ENCODE measurements around the gene SMPD2. TPM values are rescaled to one million over a fixed set of nuclear protein-coding genes. Genes with fewer than 3 reads are reported as not detected.

The SMPD2 gene
- total RNA-seq, 4 donors from 2014 or later: 2.8 to 16.3 (median 8.5) TPM

GRCh38 chr6:109449064-109449794 is 8.7 kb downstream of the SMPD2 start:
- intact Hi-C loops (cut with DNase I; ENCODE audit: low total_unique reads): no loop called here
- H3K9me3 ChIP-seq: no peaks in the 10 kb centered on the region
- H3K4me3 ChIP-seq: no peak overlapping the region

GRCh38 chr6:109449795-109450673 is 9.5 kb downstream of the SMPD2 start:
- no peak overlapping the region for H3K4me3 ChIP-seq
- intact Hi-C loops (cut with DNase I; ENCODE audit: low total_unique reads): loop anchor here (10.0 kb wide), 1 partner anchor 65 kb away; the partner anchor contains the start of gene CD164
- TF ChIP-seq, protein P1, sequence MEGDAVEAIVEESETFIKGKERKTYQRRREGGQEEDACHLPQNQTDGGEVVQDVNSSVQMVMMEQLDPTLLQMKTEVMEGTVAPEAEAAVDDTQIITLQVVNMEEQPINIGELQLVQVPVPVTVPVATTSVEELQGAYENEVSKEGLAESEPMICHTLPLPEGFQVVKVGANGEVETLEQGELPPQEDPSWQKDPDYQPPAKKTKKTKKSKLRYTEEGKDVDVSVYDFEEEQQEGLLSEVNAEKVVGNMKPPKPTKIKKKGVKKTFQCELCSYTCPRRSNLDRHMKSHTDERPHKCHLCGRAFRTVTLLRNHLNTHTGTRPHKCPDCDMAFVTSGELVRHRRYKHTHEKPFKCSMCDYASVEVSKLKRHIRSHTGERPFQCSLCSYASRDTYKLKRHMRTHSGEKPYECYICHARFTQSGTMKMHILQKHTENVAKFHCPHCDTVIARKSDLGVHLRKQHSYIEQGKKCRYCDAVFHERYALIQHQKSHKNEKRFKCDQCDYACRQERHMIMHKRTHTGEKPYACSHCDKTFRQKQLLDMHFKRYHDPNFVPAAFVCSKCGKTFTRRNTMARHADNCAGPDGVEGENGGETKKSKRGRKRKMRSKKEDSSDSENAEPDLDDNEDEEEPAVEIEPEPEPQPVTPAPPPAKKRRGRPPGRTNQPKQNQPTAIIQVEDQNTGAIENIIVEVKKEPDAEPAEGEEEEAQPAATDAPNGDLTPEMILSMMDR (IDR thresholded peaks at IDR 0.05): no peak
- no peak for TF ChIP-seq POLR2A (IDR thresholded peaks at IDR 0.05)
- H3K36me3 ChIP-seq: no peaks in the 10 kb centered on the region
- no peaks in the 10 kb centered on the region for H3K4me1 ChIP-seq
- no peaks in the 10 kb centered on the region for H3K27me3 ChIP-seq
- DNase-seq: no peak
- no peak overlapping the region for H3K27ac ChIP-seq
- H3K9me3 ChIP-seq: no peaks in the 10 kb centered on the region

More at GRCh38 chr6:109449064-109449794, 8.7 kb downstream of the SMPD2 start:
- H3K4me1 ChIP-seq: no peaks in the 10 kb centered on the region
- H3K27me3 ChIP-seq: no peaks in the 10 kb centered on the region
- TF ChIP-seq, protein P1 (IDR thresholded peaks at IDR 0.05): no peak
- TF ChIP-seq POLR2A (IDR thresholded peaks at IDR 0.05): no peak
- no peak overlapping the region for H3K27ac ChIP-seq
- no peaks in the 10 kb centered on the region for H3K36me3 ChIP-seq
- DNase-seq: no peak

DNA sequence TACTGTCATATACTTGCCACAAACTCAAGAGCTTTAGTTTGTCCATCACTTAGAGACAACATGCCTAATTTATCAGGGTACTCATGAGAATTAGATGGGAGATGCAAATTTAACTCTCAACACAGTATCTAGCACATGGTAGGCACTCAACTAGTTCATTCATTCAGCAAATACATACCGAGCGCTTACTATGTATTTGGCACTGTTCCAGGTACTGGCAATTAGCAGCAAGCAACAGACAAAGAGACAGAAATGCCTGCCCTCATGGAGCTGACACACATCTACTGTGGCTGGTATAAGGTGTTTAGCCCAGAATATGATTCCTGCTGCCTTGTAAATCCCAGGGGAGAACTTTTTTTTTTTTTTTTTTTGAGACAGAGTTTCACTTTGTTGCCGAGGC is 10.3 kb downstream of the SMPD2 start:
- Histone ChIP-seq H3K27ac (no peak overlapping the region), H3K4me3 (no peak overlapping the region), H3K9me3 (no peaks in the 10 kb centered on the region), H3K4me1 (no peaks in the 10 kb centered on the region), H3K27me3 (no peaks in the 10 kb centered on the region), H3K36me3 (no peaks in the 10 kb centered on the region)
- no peak for TF ChIP-seq POLR2A (IDR thresholded peaks at IDR 0.05)
- TF ChIP-seq, protein P1 (IDR thresholded peaks at IDR 0.05): no peak
- DNase-seq: no peak
- intact Hi-C loops (cut with DNase I; ENCODE audit: low total_unique reads): loop anchor here (10.0 kb wide), 1 partner anchor 66 kb away; the partner anchor contains the start of gene CD164

- TF ChIP-seq, protein P1 (IDR thresholded peaks at IDR 0.05): no peak
- no peak for TF ChIP-seq POLR2A (IDR thresholded peaks at IDR 0.05)
- H3K27me3 ChIP-seq: no peaks in the 10 kb centered on the region
- H3K36me3 ChIP-seq: no peaks in the 10 kb centered on the region
- DNase-seq: no peak
- no peak overlapping the region for H3K4me3 ChIP-seq
- H3K9me3 ChIP-seq: no peaks in the 10 kb centered on the region
- intact Hi-C loops (cut with DNase I; ENCODE audit: low total_unique reads): loop anchor here (10.0 kb wide), 1 partner anchor 67 kb away; the partner anchor contains the start of gene CD164
- no peaks in the 10 kb centered on the region for H3K4me1 ChIP-seq
- H3K27ac ChIP-seq: no peak overlapping the region
These were observed 10.9 kb downstream of the SMPD2 start for GRCh38 chr6:109451376-109451775.

Data from uterus (tissue), 4 donors.